Hematopoietic multipotent progenitor cell treated with erythropoietin and hydrocortisone succinate and interleukin-3 and kit ligand, for 17 days (in vitro differentiated cells): ENCODE results near the gene BYSL.

Experiments used
- DNase-seq: peaks from one replicate; pipeline ENCODE4 v3.0.0-alpha.2; 2015; ENCODE audit warnings: low spot score

The BYSL gene

GRCh38 chr6:41920921-41921711, at the start of gene BYSL, which contains the start of gene MED20:
TSS of gene BYSL (plus strand) at chr6:41921499. CDS start at chr6:41921563, 64 bp downstream.
TSS of gene MED20 (minus strand) at chr6:41921139. CDS start at chr6:41921018, 121 bp downstream.
- DNase-seq: peak; percentile 98

GRCh38 chr6:41871691-41872090, 49.6 kb upstream of the BYSL start:
- DNase-seq: no peak

- no peak for DNase-seq
Measured at GRCh38 chr6:41872147-41872546, 49.2 kb upstream of the BYSL start.

- DNase-seq: no peak
Measured at GRCh38 chr6:41874741-41875140, 46.6 kb upstream of the BYSL start.

GRCh38 chr6:41877051-41877680, 44.1 kb upstream of the BYSL start:
- DNase-seq: no peak

- DNase-seq: no peak
Measured at GRCh38 chr6:41878246-41878645, 43.1 kb upstream of the BYSL start.

- DNase-seq: no peak
Measured at GRCh38 chr6:41878961-41879405, 42.3 kb upstream of the BYSL start.

- DNase-seq: no peak
Measured at GRCh38 chr6:41881506-41881905, 39.8 kb upstream of the BYSL start.

- no peak for DNase-seq
Measured at GRCh38 chr6:41884957-41885356, 36.3 kb upstream of the BYSL start.

- DNase-seq: no peak
Measured at GRCh38 chr6:41885930-41886329, 35.4 kb upstream of the BYSL start.

- no peak for DNase-seq
Measured at GRCh38 chr6:41887331-41887751, 34.0 kb upstream of the BYSL start.

GRCh38 chr6:41892921-41893564, 28.3 kb upstream of the BYSL start:
- DNase-seq: no peak

- no peak for DNase-seq
Measured at GRCh38 chr6:41894366-41895299, 26.7 kb upstream of the BYSL start.

GRCh38 chr6:41895300-41896233, 25.7 kb upstream of the BYSL start, which contains the start of gene USP49:
TSS of gene USP49 (minus strand) at chr6:41895375. CDS start at chr6:41806983, 88,392 bp downstream.
- DNase-seq: peak; percentile 76

- DNase-seq: no peak
Measured at GRCh38 chr6:41896281-41896680, 25.0 kb upstream of the BYSL start.

GRCh38 chr6:41900861-41901260, 20.4 kb upstream of the BYSL start:
- DNase-seq: no peak

GRCh38 chr6:41901882-41902519, 19.3 kb upstream of the BYSL start:
- peak; percentile 82 for DNase-seq

- DNase-seq: no peak
Measured at GRCh38 chr6:41909727-41910126, 11.6 kb upstream of the BYSL start.

- DNase-seq: no peak
Measured at GRCh38 chr6:41914343-41914742, 7.0 kb upstream of the BYSL start.
